ENCODE results near the gene GPR65. TPM values are rescaled to one million over a fixed set of nuclear protein-coding genes. Genes with fewer than 3 reads are reported as not detected.

The GPR65 gene
- total RNA-seq (ENCODE audit: low replicate concordance), result 0.09 TPM in 1 of 2 replicates, not detected in the other

- peak; percentile 16 for DNase-seq (ENCODE audit: low read depth)
- TF ChIP-seq CTCF (IDR thresholded peaks at IDR 0.05; ENCODE audit: insufficient read depth, low read length), result no peak
- H3K4me3 ChIP-seq (ENCODE audit: low read depth, low read length), result no peak within 1 kb of the TSS
These were observed at the start of gene GPR65 for GRCh38 chr14:88005050-88005481. TSS of gene GPR65 (plus strand) at chr14:88005135. CDS start at chr14:88010848, 5,713 bp downstream.

- no peak overlapping the region for H3K4me3 ChIP-seq (ENCODE audit: low read depth, low read length)
- no peak for TF ChIP-seq CTCF (IDR thresholded peaks at IDR 0.05; ENCODE audit: insufficient read depth, low read length)
- DNase-seq (ENCODE audit: low read depth), result no peak
These were observed 49.4 kb upstream of the GPR65 start for GRCh38 chr14:87955501-87955900.

- H3K4me3 ChIP-seq (ENCODE audit: low read depth, low read length), result no peak overlapping the region
- no peak for DNase-seq (ENCODE audit: low read depth)
- no peak for TF ChIP-seq CTCF (IDR thresholded peaks at IDR 0.05; ENCODE audit: insufficient read depth, low read length)
These were observed 44.7 kb upstream of the GPR65 start for GRCh38 chr14:87960013-87960787.

GRCh38 chr14:87961246-87961645 lies 43.7 kb upstream of the GPR65 start:
- H3K4me3 ChIP-seq (ENCODE audit: low read depth, low read length), result no peak overlapping the region
- TF ChIP-seq CTCF (IDR thresholded peaks at IDR 0.05; ENCODE audit: insufficient read depth, low read length), result no peak
- DNase-seq (ENCODE audit: low read depth), result no peak

GRCh38 chr14:87966816-87967215 lies 38.1 kb upstream of the GPR65 start:
- H3K4me3 ChIP-seq (ENCODE audit: low read depth, low read length), result no peak overlapping the region
- DNase-seq (ENCODE audit: low read depth), result no peak
- no peak for TF ChIP-seq CTCF (IDR thresholded peaks at IDR 0.05; ENCODE audit: insufficient read depth, low read length)

GRCh38 chr14:87967496-87967895 lies 37.4 kb upstream of the GPR65 start:
- H3K4me3 ChIP-seq (ENCODE audit: low read depth, low read length), result no peak overlapping the region
- TF ChIP-seq CTCF (IDR thresholded peaks at IDR 0.05; ENCODE audit: insufficient read depth, low read length), result no peak
- DNase-seq (ENCODE audit: low read depth), result no peak
